ENCODE data around the gene TREML1.
A peak's percentile ranks its signal among the peaks of the same experiment; 100 is the strongest.
"Not testable (repeated sequence)": the region's sequence is repeated elsewhere in the genome, so short reads cannot be mapped to it uniquely, and the experiment has no call there.

Gene TREML1

GRCh38 chr6:41189967-41190366, 35.8 kb upstream of the TREML1 start:
- DNase-seq (ENCODE audit: extremely low spot score): no peak
- ChIA-PET POLR2A (no interaction called here), CTCF (interaction anchor here (0.7 to 4.7 kb wide), 4 partner anchors 8 to 130 kb away, joined by 3 to 24 read pairs (median 6); partner anchors contain the start of gene TREML2)
- TF ChIP-seq CTCF (IDR thresholded peaks at IDR 0.05; ENCODE audit: control extremely low read depth, extremely low read depth, low read depth, missing control alignments): no peak

DNA sequence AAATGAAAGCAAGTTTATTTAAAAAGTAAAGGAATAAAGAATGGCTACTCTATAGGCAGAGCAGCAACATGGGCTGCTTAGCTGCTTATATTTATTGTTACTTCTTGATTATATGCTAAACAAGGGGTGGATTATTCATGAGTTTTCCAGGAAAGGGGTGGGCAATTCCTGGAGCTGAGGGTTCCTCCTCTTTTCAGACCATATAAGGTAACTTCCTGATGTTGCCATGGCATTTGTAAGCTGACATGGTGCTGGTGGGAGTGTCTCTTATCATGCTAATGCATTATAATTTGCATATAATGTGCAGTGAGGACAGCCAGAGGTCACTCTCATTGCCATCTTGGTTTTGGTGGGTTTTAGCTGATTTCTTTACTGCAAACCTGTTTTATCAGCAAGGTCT, 34.9 kb upstream of the TREML1 start:
- CTCF ChIA-PET: interaction anchor here (1.2 to 4.7 kb wide), 3 partner anchors 7 to 131 kb away, joined by 3 to 24 read pairs (median 9); partner anchors contain the start of gene TREML2
- DNase-seq (ENCODE audit: extremely low spot score); POLR2A ChIA-PET: not testable (repeated sequence)

- ChIA-PET POLR2A (no interaction called here), CTCF (interaction anchor here (0.9 to 4.7 kb wide), 5 partner anchors 6 to 180 kb away, joined by 3 to 24 read pairs (median 4); partner anchors contain the start of gene TREML2)
- DNase-seq (ENCODE audit: extremely low spot score): no peak
- TF ChIP-seq CTCF (IDR thresholded peaks at IDR 0.05; ENCODE audit: control extremely low read depth, extremely low read depth, low read depth, missing control alignments): no peak
Measured at GRCh38 chr6:41187924-41188886, 34.1 kb upstream of the TREML1 start.

GRCh38 chr6:41186031-41186562, 31.9 kb upstream of the TREML1 start:
- CTCF ChIA-PET: interaction anchor here (0.7 to 2.5 kb wide), 4 partner anchors 15 to 133 kb away, joined by 3 to 5 read pairs (median 3); partner anchors contain the start of gene TREML2
- DNase-seq (ENCODE audit: extremely low spot score): no peak
- TF ChIP-seq CTCF (IDR thresholded peaks at IDR 0.05; ENCODE audit: control extremely low read depth, extremely low read depth, low read depth, missing control alignments): no peak
- POLR2A ChIA-PET: no interaction called here

GRCh38 chr6:41184761-41185160, 30.6 kb upstream of the TREML1 start:
- POLR2A ChIA-PET: no interaction called here
- no peak for TF ChIP-seq CTCF (IDR thresholded peaks at IDR 0.05; ENCODE audit: control extremely low read depth, extremely low read depth, low read depth, missing control alignments)
- CTCF ChIA-PET: interaction anchor here (1.2 to 1.3 kb wide), 2 partner anchors 16 kb away, joined by 3 read pairs; partner anchors contain the start of gene TREML2
- no peak for DNase-seq (ENCODE audit: extremely low spot score)

DNA sequence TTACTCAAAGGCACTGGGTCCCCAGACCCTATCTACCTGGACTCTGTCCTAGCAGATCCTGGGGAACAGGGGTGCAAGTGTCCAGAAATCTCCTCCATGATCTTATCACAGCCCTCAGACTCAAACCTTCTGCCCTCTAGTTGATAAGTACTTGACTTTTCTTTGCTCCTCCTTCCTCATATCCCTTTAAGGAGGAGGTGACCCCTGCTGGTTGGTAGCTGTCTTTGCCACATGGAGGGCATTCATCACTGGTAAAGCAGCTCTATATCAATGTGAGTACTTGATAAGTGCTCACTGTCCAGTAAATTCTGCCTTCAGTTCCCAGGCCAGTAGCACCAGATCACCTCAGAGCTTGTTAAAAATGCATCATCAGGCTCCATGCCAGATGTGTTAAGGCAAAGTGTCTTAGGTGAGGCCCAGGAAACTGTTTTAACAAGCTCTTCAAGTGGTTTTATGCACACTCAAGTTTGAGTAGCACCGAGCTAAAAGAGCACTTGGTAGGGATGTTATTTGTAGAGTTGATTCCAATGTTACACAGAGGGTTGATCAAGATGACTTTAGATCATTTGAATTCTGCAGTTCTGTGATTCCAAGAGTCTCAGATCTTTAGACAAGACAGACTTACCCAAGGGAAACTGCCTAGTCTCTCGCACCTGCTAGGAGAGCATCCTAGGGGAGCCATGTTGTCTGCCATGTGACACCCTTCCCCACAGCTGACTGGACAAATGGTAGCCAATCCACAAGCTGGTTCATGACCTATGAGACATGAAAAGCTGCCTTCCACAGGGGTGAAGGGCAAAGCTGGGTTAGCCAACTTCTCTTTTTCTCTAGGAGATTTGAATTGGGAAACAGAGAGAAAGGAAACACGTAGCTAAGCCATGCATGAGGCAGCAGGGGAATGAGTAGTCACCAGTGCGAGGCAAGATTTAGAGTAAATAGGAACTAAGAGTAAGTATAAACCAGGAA, 28.2 kb upstream of the TREML1 start:
- ChIA-PET POLR2A (no interaction called here), CTCF (interaction anchor here (0.7 to 3.5 kb wide), 23 partner anchors 8 to 279 kb away, joined by 3 to 25 read pairs (median 4); partner anchors contain the start of genes NFYA, OARD1, TREML2 and TREML4)
- DNase-seq (ENCODE audit: extremely low spot score): peak; percentile 55
- peak; percentile 45 for TF ChIP-seq CTCF (IDR thresholded peaks at IDR 0.05; ENCODE audit: control extremely low read depth, extremely low read depth, low read depth, missing control alignments)
